Measurements from ENCODE around the gene GET4.

The GET4 gene

DNA sequence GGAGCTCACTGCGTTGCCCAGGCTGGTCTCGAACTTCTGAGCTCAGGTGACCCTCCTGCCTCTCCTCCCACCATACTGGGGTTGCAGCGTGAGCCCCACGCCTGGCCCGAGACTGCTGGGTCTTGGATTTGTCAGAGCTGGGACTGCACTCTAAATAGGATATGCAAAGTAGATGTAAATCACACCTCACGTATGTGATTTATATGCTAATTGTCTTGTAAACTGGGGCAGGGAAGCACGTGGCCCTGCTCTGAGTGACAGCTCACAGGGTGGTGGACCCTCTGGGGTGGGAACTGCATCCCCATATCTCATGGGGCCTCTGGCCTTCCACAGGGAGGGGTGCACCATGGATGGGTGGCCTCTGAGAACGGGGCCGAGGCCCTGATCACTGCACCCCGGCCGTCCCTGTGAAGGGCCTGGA, 34.1 kb downstream of the GET4 start:
- Histone ChIP-seq H3K27ac (ENCODE audit: low read depth, low read length, poor library complexity, severe bottlenecking) (no peak overlapping the region), H4K20me1 (ENCODE audit: insufficient read depth, low read length) (no peaks in the 10 kb centered on the region), H3K9me2 (ENCODE audit: low read depth, low read length) (no peaks in the 10 kb centered on the region), H3K27me3 (ENCODE audit: insufficient read depth, low read length) (no peaks in the 10 kb centered on the region; the same call in 1 of the 2 replicates), H3K36me3 (ENCODE audit: insufficient read depth, low read length) (no peaks in the 10 kb centered on the region), H3K4me2 (ENCODE audit: low read length) (no peak overlapping the region), H3K79me2 (ENCODE audit: insufficient read depth, low read length) (no peaks in the 10 kb centered on the region), H3K9me3 (ENCODE audit: low read length) (no peaks in the 10 kb centered on the region), H3K4me1 (ENCODE audit: insufficient read depth, low read length, severe bottlenecking) (no peaks in the 10 kb centered on the region), H3K4me3 (ENCODE audit: low read depth, low read length, poor library complexity, severe bottlenecking) (no peak overlapping the region), H3F3A (ENCODE audit: insufficient read depth, low read length) (no peaks in the 10 kb centered on the region), H3K9ac (ENCODE audit: low read length) (no peak overlapping the region), H2AFZ (ENCODE audit: low read length) (no peak overlapping the region)
- TF ChIP-seq, protein P1, sequence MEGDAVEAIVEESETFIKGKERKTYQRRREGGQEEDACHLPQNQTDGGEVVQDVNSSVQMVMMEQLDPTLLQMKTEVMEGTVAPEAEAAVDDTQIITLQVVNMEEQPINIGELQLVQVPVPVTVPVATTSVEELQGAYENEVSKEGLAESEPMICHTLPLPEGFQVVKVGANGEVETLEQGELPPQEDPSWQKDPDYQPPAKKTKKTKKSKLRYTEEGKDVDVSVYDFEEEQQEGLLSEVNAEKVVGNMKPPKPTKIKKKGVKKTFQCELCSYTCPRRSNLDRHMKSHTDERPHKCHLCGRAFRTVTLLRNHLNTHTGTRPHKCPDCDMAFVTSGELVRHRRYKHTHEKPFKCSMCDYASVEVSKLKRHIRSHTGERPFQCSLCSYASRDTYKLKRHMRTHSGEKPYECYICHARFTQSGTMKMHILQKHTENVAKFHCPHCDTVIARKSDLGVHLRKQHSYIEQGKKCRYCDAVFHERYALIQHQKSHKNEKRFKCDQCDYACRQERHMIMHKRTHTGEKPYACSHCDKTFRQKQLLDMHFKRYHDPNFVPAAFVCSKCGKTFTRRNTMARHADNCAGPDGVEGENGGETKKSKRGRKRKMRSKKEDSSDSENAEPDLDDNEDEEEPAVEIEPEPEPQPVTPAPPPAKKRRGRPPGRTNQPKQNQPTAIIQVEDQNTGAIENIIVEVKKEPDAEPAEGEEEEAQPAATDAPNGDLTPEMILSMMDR (IDR thresholded peaks at IDR 0.05; ENCODE audit: low read length) = no peak
- no peak for TF ChIP-seq EZH2 (IDR thresholded peaks at IDR 0.05; ENCODE audit: borderline replicate concordance, low read length)

DNA sequence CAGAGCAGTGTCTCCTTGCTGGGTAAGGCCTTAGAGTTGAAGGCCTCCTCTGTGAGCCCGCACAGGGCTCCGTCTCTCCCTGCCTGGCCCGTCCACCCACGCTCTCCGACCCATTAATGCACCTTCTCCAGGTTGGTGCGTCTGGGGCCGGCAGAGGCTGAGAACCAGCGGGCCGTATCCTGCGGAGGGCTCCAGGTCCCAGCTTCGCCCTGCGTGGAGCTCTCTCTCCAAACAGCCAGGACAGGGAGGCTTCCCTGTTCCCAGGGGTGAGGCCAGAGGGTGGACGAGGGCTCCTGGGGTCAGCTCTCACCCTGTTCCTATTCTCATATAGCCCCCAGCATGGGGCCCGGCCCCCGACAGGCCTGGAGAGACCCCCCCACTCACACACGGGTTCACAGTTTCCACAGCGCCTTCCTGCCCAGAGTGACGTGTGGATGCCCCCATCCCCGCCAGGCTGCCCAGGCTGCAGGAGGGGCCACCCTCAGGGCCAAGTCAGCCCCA, 34.6 kb downstream of the GET4 start:
- H3K4me3 ChIP-seq (ENCODE audit: low read depth, low read length, poor library complexity, severe bottlenecking) = no peak overlapping the region
- no peaks in the 10 kb centered on the region for H4K20me1 ChIP-seq (ENCODE audit: insufficient read depth, low read length)
- no peaks in the 10 kb centered on the region for H3F3A ChIP-seq (ENCODE audit: insufficient read depth, low read length)
- H3K4me2 ChIP-seq (ENCODE audit: low read length) = no peak overlapping the region
- H3K9me3 ChIP-seq (ENCODE audit: low read length) = no peaks in the 10 kb centered on the region
- TF ChIP-seq, protein P1 (IDR thresholded peaks at IDR 0.05; ENCODE audit: low read length) = no peak
- TF ChIP-seq EZH2 (IDR thresholded peaks at IDR 0.05; ENCODE audit: borderline replicate concordance, low read length) = no peak
- H3K9me2 ChIP-seq (ENCODE audit: low read depth, low read length) = no peaks in the 10 kb centered on the region
- no peak overlapping the region for H3K9ac ChIP-seq (ENCODE audit: low read length)
- H2AFZ ChIP-seq (ENCODE audit: low read length) = no peak overlapping the region
- H3K79me2 ChIP-seq (ENCODE audit: insufficient read depth, low read length) = no peaks in the 10 kb centered on the region
- H3K4me1 ChIP-seq (ENCODE audit: insufficient read depth, low read length, severe bottlenecking) = no peaks in the 10 kb centered on the region
- no peaks in the 10 kb centered on the region for H3K36me3 ChIP-seq (ENCODE audit: insufficient read depth, low read length)
- no peak overlapping the region for H3K27ac ChIP-seq (ENCODE audit: low read depth, low read length, poor library complexity, severe bottlenecking)
- no peaks in the 10 kb centered on the region; the same call in 1 of the 2 replicates for H3K27me3 ChIP-seq (ENCODE audit: insufficient read depth, low read length)

- H3K79me2 ChIP-seq (ENCODE audit: insufficient read depth, low read length) = no peaks in the 10 kb centered on the region
- no peak overlapping the region for H3K4me2 ChIP-seq (ENCODE audit: low read length)
- no peaks in the 10 kb centered on the region; the same call in 1 of the 2 replicates for H3K27me3 ChIP-seq (ENCODE audit: insufficient read depth, low read length)
- no peak overlapping the region for H2AFZ ChIP-seq (ENCODE audit: low read length)
- H3K36me3 ChIP-seq (ENCODE audit: insufficient read depth, low read length) = no peaks in the 10 kb centered on the region
- no peak overlapping the region for H3K9ac ChIP-seq (ENCODE audit: low read length)
- H3K9me2 ChIP-seq (ENCODE audit: low read depth, low read length) = no peaks in the 10 kb centered on the region
- no peak overlapping the region for H3K4me3 ChIP-seq (ENCODE audit: low read depth, low read length, poor library complexity, severe bottlenecking)
- H3F3A ChIP-seq (ENCODE audit: insufficient read depth, low read length) = no peaks in the 10 kb centered on the region
- no peaks in the 10 kb centered on the region for H3K4me1 ChIP-seq (ENCODE audit: insufficient read depth, low read length, severe bottlenecking)
- H4K20me1 ChIP-seq (ENCODE audit: insufficient read depth, low read length) = no peaks in the 10 kb centered on the region
- TF ChIP-seq, protein P1 (IDR thresholded peaks at IDR 0.05; ENCODE audit: low read length) = no peak
- TF ChIP-seq EZH2 (IDR thresholded peaks at IDR 0.05; ENCODE audit: borderline replicate concordance, low read length) = no peak
- no peak overlapping the region for H3K27ac ChIP-seq (ENCODE audit: low read depth, low read length, poor library complexity, severe bottlenecking)
- no peaks in the 10 kb centered on the region for H3K9me3 ChIP-seq (ENCODE audit: low read length)
These were observed 35.6 kb downstream of the GET4 start for GRCh38 chr7:911791-912480.

All from OCI-LY1 (cell line).